Kidney capillary endothelial cell (primary cell): ENCODE results near the gene DCUN1D2.
"Not testable (repeated sequence)": the region's sequence is repeated elsewhere in the genome, so short reads cannot be mapped to it uniquely, and the experiment has no call there.

Experiments
- DNase-seq: peaks from one replicate; pipeline ENCODE4 v3.0.0-alpha.2; 2018; ENCODE audit warnings: low spot score

The DCUN1D2 gene

DNA sequence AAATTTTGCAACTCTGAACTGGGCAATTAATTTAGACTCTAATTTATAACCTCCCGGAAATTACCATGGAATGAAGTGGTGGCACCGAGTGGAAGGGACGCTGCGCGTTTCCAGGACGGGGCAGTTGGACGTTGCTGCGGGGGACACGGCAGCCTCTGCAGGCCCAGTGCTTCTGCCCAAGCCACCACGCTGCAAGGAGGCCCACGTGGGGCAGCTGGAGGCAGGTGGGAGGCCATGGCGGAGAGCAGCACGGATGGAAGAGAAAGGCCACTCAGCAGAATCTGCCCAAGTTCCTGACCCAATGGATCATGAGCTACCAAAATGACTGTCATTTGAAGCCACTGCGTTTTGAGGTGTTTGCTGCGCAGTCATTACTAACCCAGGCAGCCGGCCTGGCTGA, 26.0 kb downstream of the DCUN1D2 start:
- no peak for DNase-seq

DNA sequence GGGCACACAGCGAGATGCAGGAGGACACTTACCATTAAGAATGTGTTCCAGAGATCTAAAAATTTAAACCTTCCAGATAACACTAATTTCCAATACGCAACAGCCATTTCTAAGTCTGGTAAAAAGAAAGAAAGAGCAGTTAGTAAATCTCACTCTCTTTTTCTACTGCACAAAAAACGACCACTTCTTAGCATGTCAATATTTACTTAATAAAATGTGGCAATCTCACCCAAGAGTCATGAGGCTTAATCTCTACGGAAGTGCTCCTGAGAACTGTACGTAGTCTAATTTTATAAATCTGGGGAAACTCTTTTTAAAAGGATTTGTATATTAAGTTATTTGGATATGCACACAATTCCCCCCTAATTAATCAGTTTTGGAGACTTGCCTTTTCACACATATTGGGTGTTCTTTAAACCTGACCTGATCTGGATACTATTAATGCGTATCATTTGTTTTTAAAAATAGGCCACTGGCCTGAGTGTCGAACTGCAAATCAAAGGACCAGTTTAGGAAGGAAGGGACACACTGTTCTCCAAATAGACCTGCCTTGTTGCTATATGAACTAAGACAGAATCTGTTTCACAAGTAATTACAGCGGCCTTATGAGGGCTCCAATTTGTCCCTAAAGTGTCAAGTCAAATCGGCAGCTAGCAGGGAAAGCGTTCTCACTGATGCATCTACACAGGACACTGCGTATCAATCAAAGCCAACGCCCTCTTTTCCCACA, 29.3 kb downstream of the DCUN1D2 start:
- no peak for DNase-seq

DNA sequence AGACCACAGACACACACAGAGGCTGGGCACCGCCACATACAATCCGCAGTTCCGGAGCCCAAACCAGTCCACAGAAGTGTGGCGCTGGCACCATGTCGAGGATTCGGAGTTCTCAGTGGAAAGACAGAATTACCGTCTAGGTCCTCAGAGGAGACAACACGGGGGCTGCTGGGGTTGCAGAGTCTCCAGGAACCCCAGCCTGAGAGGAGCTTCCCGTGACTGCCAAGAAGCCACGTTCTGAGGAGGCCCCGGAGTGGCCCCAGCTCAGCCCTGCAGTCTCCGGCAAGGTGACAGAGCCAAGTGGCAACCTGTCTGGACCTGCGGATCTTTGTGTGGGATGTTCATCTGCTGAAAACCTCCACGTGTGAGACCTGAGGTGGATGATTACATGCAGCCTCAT, 29.9 kb downstream of the DCUN1D2 start:
- DNase-seq, result no peak

DNA sequence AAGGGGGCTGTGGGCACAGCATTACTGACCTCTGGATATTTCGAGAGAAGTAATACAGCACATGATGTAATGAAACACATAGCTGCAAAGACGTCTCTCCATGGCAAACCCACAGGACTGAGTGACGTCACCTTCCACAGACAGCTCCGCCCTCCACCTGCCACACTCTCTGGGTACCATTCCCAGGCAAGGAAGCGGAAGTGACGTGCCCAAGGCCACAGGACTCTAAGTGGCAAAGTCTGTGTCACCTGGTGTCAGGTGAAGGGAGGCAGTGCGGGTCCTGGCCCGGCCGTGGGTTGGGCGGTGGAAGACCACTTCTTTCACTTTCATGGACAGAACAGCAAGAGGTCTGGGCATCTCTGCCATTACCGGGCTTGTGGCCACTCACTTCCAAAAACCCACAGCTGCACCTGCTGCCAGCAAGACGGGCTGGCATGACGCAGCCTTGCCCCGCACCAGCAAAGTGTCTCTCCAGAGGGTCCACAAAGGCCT, 30.4 kb downstream of the DCUN1D2 start:
- no peak for DNase-seq

DNA sequence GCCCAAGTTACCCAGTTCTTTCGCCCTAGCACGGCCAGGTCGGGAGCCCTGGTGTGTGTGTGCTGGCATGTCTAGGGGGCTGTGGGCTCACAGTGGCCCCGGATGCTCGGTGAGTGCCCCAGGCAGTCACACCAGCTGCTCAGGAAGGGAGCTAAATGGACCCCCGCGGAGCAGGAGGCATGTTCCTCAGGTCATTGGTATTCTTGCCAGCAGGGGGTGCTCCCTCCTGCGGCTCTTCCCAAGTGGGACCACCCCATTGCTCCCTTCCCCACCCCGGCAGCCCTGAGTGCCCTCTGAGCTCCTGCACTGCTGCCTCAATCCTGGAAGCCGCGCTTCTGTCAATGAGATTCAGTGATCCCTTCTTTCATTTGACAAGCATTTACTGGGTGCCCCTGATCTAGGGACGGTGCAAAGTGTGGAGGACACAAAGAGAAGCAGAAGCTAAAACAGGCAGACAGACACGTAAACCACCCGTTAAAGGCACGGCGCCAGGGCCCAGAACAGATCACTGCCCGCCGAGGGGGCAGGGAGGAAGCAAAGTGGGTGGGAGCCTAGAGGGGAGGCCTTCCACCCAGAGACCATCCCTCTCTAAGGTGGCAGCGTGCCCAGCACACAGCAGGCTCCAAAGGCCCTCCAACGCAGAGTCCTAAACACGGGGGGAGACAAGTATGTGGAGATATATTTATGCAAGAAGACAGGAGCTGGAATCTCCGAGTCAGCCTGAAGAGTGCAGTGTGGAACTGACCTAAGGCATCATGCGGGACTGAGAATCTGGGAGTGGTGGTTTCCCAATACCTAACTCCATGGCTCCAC, 32.1 kb downstream of the DCUN1D2 start:
- no peak for DNase-seq

DNA sequence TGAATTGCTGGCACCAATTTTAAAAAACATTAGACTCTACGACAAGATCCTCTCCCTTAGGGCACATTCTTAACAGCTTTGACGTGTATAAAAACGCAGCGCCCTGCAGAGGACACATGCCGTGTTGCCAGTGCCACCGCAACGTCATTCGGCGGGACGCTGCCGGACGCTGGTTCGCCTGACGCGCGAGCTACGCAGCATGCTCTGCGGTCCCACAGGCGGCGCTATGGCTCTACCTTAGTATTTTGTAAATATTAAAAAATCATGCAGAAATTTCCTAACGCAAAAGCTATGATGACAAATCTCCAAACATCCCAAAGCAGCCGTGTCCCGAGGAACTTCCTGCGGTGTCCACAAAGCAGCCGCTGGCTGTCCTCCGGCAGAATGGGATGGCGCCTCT, 33.0 kb downstream of the DCUN1D2 start:
- DNase-seq, result no peak

DNA sequence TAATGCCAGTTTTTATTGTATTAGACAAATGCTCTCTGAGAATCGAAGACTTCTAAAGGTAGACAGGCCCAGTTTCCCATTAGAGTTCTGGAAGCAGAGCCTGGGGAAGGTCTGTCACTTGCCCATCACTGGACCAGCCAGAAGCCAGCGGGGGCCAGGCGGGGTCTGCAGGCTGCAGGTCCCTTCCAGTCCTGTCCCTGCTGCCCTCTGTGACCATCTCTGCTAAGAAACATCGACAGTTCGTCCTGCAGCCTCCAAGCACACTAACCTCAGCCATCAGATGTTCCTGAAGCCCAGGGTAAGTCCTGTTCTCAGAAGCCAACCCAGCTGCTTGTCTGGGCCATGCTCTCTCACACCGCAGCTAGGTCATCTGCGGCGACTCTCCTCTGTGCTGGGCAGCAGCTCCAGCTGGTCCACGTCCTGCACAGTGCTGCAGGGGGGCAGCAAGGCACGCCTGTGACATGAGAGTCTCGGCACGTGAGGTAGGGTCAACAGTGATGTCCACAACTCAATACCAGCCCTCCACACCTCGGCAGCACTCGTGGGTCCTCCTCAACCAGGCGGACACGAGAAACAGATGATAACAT, 34.3 kb downstream of the DCUN1D2 start:
- no peak for DNase-seq

DNA sequence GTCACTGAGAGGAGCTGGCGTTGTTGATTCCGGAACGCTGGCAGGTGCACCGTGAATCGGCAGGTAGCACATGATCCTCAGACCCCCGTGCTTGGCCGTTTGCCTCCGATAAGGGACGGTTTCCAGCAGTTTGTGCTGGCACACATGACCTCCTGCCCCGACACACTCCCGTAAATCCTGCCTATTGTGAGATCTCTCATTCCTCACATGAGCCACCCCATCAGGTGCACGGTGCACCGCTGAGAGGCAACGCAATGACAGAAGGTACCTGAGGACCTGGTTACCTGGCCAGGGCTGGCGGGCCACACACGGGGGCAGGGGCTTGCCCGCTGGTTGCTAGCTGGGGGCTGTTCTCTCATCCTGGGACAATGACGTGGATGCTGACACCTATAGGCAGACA, 35.1 kb downstream of the DCUN1D2 start:
- no peak for DNase-seq

DNA sequence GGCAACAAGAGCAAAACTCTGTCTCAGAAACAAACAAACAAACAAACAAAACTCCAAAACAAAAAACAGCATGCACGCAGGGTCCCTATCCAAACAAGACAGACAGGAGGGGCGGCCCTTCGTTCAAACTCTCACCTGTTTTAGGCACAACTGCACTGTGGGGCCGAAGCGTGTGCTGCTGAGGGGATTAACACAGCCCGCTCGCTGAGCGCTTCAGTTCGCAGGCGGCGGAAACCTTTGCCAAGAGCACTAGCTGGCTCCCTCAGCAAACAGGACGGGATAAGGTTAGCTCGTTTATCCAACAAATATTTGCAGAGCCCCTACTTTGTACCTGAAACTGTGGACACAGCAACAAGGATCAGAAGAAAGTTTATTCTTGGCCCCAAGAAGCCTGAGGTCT, 35.6 kb downstream of the DCUN1D2 start:
- DNase-seq, result no peak

DNA sequence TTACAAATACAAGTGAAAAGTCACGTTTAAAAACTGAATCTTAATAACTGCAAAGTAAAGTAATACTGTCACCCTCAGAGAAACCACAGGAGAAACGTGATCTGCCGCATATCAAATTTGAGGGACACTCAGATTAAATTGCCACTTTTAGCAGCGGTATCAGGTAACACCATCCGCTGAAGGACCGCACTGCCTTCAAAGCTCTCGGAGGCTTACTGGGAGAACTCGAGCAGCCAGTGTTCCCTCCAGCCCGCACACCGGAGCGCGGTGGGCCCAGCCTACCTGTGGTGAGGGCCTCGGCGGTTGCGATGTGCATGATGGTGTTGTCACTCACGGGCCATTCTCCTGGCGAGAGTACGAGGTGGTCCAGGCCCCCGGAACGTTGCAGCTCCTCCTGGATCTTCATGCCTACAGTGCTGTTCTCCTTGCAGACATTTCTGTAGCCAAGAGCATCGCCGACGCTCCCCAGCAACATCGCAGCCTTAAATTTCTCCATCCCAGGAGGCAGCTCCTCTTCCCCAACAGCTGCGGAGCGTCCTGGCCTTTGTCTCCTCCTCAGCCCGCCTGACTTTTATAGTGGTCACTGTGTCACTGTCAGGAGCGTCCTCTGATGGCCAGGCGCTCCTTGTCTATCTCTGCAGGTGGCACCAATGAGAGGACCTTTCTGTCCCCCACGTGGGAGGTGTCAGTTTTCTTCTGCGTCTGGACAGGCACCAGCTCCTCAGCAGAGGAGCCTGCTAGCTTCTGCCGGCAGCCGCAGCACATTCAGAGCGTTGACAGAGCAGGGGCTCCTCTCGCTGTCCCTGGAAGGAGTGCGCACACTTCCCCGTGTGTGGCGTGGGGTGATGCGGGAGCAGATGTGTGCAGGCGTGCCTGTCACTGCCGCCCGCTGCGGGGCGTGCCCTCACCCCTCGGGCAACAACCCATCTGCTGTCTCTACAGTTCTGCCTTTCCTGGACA, 37.3 kb downstream of the DCUN1D2 start, which contains the start of gene ADPRHL1:
Gene ADPRHL1 (minus strand): TSS at position 547 of the 960 bp plus-strand sequence. CDS start 51 bp downstream, at position 496.
- no peak for DNase-seq

DNA sequence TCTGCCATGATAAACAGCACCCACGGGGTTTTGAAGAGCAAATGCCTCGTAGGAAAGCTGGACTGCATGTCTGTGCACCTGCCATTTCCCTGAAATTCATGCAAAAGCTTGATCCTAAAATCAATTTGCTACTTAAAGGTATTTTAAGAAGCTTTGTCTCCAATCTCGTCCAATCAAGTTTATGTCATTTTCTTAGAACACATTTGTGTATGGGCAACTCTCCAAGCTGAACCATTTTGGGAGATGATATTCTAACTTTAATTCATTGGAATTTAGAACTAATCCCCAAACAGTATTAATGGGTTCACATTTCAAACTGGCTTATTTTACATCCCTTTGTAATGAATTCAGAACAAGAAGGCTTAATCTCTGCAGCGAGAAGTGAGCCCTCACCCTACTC, 38.0 kb downstream of the DCUN1D2 start:
- no peak for DNase-seq

DNA sequence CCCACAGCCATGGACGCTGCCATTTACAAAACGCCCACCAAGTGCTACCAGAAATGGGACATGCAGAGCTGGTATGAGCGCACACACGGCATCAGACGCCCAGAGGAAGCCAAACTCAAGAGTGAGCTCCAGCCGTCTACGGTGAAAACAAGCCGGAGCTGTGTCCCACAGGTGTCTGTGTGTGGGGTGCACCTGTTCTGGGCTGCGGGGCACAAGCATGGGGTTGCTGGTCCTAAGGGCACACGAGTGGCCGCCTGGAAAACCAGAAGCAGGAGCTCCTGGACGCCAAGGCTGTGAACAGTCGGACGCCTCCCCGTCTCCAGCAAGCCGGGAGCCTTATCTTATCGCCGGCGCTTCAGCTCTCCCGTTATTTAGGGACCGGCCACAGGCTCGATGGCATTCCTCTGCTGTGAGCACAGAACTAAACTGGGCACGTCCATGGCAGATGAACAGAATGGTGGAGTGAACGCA, 38.5 kb downstream of the DCUN1D2 start:
- no peak for DNase-seq

DNA sequence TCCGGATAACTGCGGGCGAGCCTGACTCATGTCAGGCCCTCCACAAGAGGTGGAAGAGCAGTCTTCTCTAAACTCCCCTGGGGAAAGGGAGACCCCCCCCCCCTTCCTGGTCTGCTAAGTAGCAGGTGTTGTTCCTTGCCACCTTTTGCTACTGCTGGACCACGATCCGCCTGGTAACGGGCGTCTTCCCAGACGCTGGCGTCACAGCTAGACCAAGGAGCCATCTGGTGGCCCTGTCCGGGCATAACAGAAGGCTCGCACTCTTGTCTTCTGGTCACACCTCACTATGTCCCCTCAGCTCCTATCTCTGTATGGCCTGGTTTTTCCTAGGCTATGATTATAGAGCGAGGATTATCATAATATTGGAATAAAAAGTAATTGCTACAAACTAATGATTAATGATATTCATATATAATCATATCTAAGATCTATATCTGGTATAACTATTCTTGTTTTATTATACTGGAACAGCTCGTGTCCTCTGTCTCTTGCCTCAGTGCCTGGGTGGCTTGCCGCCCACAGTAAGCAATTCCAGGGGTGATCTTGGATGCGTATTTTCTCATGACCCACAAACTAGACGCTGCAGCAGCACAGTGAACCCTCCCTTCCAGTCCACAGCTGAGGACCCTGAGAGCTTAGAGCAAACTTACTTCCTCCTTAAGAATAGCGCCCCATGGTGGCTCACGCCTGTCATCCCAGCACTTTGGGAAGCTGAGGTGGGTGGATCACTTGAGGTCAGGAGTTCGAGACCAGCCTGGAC, 39.5 kb downstream of the DCUN1D2 start:
- not testable (repeated sequence) for DNase-seq

DNA sequence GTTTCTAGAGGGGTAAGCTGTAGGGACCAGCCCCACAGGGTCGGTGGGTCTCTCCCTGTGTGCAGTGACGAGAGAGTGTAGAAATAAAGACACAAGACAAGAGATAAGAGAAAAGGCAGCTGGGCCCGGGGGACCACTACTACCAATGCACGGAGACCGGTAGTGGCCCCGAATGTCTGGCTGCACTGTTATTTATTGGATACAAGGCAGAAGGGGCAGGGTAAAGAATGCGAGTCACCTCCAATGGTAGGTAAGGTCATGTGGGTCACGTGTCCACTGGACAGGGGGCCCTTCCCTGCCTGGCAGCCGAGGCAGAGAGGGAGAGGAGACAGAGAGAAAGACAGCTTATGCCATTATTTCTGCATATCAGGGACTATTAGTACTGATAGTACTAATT, 40.2 kb downstream of the DCUN1D2 start:
- not testable (repeated sequence) for DNase-seq

DNA sequence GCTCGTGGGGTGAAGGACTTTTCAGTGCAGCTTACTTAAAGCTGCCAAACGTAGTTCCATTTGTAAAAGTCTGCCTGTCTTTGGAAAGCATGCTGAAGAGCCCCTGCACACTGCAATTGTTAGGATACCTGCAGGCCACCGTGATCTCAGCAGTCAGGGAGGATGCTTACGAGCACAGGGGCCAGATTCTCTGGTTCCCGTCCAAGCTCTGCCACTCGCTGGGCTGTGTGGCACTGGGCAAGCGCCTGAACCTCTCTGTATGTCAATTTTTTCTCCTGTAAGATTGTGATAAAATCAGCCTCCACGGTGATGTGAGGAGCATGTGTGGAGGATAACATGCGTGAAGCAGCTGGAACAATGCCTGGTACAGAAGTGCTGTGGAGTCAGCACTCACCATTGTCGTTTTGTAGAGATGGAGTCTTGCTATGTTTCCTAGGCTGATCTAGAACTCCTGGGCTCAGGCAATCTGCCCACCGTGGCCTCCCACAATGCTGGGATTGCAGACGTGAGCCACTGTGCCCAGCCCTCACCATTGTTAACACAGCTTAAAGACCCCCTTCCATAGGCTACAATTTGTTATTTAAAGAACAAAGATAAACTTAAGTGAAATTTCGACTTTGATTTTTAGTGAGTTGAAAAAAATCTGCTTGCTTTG, 40.7 kb downstream of the DCUN1D2 start:
- no peak for DNase-seq

DNA sequence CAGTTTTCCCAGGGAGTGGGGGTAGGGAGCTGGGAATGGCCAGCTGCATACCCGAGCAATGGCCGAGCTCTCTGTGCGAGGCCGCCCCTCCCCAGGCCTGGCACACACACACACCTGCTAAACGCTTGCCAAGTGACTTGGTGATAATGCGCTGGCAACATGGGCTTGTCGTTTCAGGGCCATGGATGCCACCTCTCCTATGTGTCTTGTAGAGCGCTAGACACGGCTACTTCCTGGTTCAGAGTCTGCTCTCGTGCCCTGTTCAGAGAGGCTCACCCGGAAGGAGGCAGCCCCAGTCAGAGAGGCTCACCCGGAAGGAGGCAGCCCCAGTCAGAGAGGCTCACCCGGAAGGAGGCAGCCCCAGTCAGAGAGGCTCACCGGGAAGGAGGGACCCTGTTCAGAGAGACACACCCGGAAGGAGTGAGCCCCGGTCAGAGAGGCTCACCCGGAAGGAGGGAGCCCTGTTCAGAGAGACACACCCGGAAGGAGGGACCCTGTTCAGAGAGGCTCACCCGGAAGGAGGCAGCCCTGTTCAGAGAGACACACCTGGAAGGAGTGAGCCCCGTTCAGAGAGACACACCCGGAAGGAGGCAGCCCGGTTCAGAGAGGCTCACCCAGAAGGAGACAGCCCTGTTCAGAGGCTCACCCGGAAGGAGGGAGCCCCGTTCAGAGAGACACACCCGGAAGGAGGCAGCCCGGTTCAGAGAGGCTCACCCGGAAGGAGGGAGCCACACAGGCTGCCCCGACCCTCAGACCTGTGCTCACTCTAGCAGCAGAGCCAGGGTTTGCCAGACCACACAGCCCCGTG, 41.4 kb downstream of the DCUN1D2 start:
- DNase-seq, result no peak

DNA sequence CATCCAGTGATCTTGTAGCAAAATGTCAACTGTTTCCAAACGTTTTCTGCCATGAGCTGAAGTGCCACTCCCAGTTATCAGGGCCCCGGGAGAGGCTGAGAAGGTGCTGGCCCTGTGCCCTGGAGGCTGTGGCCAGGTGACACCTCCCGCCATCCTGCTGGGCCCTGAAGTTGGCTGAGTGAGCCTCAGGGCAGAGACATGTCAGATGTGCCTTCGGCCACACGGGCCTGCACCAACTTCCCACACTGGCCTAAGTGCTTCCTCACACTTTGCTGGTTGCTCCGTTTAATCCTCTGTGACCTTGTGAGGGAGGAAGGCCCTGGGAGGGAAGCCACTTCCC, 42.0 kb downstream of the DCUN1D2 start:
- DNase-seq, result no peak

DNA sequence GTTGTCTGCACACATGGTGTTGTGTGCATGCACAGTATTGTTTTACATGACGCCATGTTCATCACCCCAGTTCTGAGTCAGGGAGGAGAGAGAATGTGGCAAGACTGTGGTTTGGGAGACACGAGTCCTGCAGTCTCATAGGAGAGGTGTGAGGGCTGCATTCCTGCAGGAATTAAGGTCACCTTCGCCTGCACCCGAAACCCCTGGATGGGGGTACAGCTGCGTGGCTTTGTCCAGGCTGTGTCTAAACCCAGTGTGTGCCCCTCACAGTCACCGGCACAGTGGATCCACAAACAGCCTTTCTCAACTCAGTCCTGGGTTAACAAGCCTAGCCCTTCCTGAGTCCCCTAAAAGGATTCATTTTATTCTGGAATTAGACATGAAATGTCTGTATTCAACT, 42.9 kb downstream of the DCUN1D2 start:
- DNase-seq, result no peak

DNA sequence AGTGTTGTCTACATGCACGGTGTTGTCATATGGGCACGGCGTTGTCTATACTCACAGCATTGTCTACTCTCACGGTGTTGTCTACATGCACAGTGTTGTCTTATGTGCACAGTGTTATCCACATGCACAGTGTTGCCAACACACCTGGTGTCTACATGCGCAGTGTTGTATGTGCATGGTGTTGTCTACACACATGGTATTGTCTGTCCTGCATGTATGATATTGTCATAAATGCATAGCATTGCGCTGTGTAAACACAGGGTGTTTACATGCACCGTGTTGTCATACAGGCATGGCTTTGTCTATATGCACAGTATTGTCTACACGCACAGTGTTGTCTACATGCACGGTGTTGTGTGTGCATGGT, 44.0 kb downstream of the DCUN1D2 start:
- no peak for DNase-seq
